Ramos (cell line): Measurements from ENCODE around the gene LRRC8E.

Experiments used
- in situ Hi-C: fragments of 300-500 bp; cut with MboI; formaldehyde crosslinking; loops from one replicate; pipeline ENCODE4 v1.14.3; 2022; ENCODE audit warnings: low sequenced_read_pairs; ENCODE audit not compliant: unreplicated experiment

Gene LRRC8E

GRCh38 chr19:7888145-7888825, at the start of gene LRRC8E:
Gene LRRC8E, plus strand, starts transcription at chr19:7888510. Its CDS starts 7,094 bp downstream, at chr19:7895604.
- in situ Hi-C loops = no loop called here

- in situ Hi-C loops = no loop called here
These were observed 48.8 kb upstream of the LRRC8E start for GRCh38 chr19:7839476-7839875.

GRCh38 chr19:7840629-7841028, 47.7 kb upstream of the LRRC8E start:
- in situ Hi-C loops = no loop called here

GRCh38 chr19:7841751-7842660, 46.3 kb upstream of the LRRC8E start:
- in situ Hi-C loops = no loop called here

- in situ Hi-C loops = no loop called here
These were observed 45.5 kb upstream of the LRRC8E start for GRCh38 chr19:7842661-7843294.

GRCh38 chr19:7843521-7843920, 44.8 kb upstream of the LRRC8E start:
- in situ Hi-C loops = no loop called here

GRCh38 chr19:7844405-7844804, 43.9 kb upstream of the LRRC8E start:
- in situ Hi-C loops = no loop called here

GRCh38 chr19:7844951-7845350, 43.4 kb upstream of the LRRC8E start:
- in situ Hi-C loops = no loop called here

GRCh38 chr19:7845390-7846154, 42.7 kb upstream of the LRRC8E start:
- in situ Hi-C loops = no loop called here

GRCh38 chr19:7846155-7846646, 42.1 kb upstream of the LRRC8E start:
- in situ Hi-C loops = no loop called here

GRCh38 chr19:7847664-7848063, 40.6 kb upstream of the LRRC8E start:
- in situ Hi-C loops = no loop called here

- in situ Hi-C loops = no loop called here
These were observed 39.4 kb upstream of the LRRC8E start for GRCh38 chr19:7848779-7849457.

GRCh38 chr19:7849631-7849999, 38.7 kb upstream of the LRRC8E start:
- in situ Hi-C loops = no loop called here

GRCh38 chr19:7850000-7850813, 38.1 kb upstream of the LRRC8E start:
- in situ Hi-C loops = loop anchor here (5.0 kb wide), 1 partner anchor 72 kb away; the partner anchor contains the start of gene SNAPC2

GRCh38 chr19:7850945-7851622, 37.2 kb upstream of the LRRC8E start:
- in situ Hi-C loops = loop anchor here (5.0 kb wide), 1 partner anchor 71 kb away; the partner anchor contains the start of gene SNAPC2

- in situ Hi-C loops = loop anchor here (5.0 kb wide), 1 partner anchor 70 kb away; the partner anchor contains the start of gene SNAPC2
These were observed 36.4 kb upstream of the LRRC8E start for GRCh38 chr19:7851623-7852500.
